ENCODE measurements around the gene NLRP9. TPM values are rescaled to one million over a fixed set of nuclear protein-coding genes. Genes with fewer than 3 reads are reported as not detected.

NLRP9 gene
- total and polyA plus RNA-seq, 10 donors: not detected

DNA sequence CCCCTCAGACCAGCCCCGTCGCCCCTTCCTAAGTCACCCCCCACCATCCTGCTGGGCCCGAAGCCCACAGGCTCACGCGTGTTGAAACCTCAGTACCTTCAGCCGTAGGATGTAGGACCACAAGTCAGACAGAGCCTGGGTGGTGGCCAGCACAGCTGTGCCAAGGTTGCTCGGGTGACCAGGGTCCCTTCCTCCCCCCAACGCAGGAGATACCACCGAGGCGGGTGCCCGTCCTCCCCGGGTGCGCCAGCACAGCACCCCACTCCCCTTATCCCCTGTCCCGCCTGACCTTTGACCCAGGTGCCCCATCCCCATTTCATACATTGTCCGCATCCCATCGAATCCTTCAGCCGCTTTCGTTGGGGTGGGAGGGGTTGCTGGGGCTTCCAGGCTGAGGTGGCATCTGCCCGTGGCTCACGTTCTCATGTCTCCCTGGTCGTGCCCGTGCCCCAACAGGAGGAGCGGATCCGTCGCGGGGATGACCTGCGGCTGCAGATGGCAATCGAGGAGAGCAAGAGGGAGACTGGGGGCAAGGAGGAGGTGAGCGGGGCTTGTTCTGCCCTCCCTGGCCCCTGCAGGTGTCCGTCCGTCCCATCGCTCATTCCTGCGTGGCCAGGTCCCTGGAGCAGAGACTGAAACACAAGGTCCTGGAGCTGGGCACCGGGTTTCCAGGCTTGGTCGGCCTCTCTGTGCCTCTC, 48.6 kb downstream of the NLRP9 start:
- Histone ChIP-seq H3K36me3 (peaks cover 2 to 100% (median 95%) of the 10 kb centered on the region in 6 donors), H3K27me3 (replicated peaks in 1 of 7) (no peaks in the 10 kb centered on the region), H3K27ac (no peak overlapping the region), H3K9me3 (no peaks in the 10 kb centered on the region), H3K4me1 (peaks cover 0 to 54% (median 25%) of the 10 kb centered on the region in 6 donors), H3K4me3 (no peak overlapping the region)
- peak; percentile 66 for DNase-seq
- 94 to 96% (median 95%) methylated on average over 35 of the region's 35 CpGs for WGBS, 5 donors
- intact Hi-C loops (cut with DNase I; ENCODE audit: low total_unique reads): no loop called here
- no peak for TF ChIP-seq POLR2A (IDR thresholded peaks at IDR 0.05)
- TF ChIP-seq, protein P1, sequence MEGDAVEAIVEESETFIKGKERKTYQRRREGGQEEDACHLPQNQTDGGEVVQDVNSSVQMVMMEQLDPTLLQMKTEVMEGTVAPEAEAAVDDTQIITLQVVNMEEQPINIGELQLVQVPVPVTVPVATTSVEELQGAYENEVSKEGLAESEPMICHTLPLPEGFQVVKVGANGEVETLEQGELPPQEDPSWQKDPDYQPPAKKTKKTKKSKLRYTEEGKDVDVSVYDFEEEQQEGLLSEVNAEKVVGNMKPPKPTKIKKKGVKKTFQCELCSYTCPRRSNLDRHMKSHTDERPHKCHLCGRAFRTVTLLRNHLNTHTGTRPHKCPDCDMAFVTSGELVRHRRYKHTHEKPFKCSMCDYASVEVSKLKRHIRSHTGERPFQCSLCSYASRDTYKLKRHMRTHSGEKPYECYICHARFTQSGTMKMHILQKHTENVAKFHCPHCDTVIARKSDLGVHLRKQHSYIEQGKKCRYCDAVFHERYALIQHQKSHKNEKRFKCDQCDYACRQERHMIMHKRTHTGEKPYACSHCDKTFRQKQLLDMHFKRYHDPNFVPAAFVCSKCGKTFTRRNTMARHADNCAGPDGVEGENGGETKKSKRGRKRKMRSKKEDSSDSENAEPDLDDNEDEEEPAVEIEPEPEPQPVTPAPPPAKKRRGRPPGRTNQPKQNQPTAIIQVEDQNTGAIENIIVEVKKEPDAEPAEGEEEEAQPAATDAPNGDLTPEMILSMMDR (IDR thresholded peaks at IDR 0.05 in 8 of 11, conservative IDR thresholded peaks at IDR 0.05 in 3 of 11): no peak
- no peak for TF ChIP-seq POLR2AphosphoS5 (IDR thresholded peaks at IDR 0.05)

DNA sequence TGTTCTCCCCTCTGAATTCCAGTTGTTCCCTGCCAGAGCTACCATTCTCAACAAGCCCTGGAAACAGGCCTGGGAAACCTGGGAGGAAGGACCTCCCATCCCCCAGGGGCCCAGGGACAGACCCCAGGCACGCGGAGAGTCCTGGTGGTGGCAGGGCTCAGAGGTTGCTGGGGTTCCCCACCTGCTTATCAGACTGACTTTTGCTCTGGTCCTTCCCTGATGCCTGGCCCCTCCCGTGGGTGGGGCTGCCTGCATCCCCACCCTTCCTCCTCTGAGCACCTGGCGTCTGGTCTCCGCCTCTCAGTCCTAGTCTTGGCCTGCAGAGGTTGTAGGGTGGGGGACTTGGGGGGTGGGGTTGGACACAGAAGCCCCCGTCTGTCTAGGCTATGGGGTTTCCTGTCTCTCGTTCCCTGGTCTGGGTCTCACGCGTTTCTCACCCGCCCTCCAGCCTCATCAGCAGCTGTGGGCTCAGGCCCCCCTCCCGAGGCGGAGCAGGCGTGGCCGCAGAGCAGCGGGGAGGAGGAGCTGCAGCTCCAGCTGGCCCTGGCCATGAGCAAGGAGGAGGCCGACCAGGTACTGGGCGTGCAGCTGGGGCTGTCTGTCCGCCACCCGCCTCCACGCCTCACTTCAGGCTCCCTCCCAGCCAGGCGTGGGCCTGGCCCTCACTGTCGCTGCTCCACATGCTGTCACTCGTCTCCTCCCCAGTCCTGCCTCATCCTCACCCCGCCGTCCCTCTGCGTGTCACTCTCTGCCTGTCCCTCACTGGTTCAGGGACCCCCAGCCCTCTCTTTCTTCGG, 49.6 kb downstream of the NLRP9 start:
- Histone ChIP-seq H3K27me3 (replicated peaks in 1 of 7) (no peaks in the 10 kb centered on the region), H3K36me3 (peaks cover 2 to 100% (median 94%) of the 10 kb centered on the region in 6 donors), H3K4me1 (peaks cover 0 to 64% (median 26%) of the 10 kb centered on the region in 6 donors), H3K9me3 (no peaks in the 10 kb centered on the region), H3K27ac (no peak overlapping the region), H3K4me3 (no peak overlapping the region)
- TF ChIP-seq, protein P1 (IDR thresholded peaks at IDR 0.05 in 8 of 11, conservative IDR thresholded peaks at IDR 0.05 in 3 of 11): no peak
- peak in 1 of 3 donors; percentile 37 for TF ChIP-seq POLR2AphosphoS5 (IDR thresholded peaks at IDR 0.05)
- DNase-seq: peak; percentile 65
- WGBS, 5 donors: 68 to 81% (median 74%) methylated on average over 25 to 27 of the region's 27 CpGs
- intact Hi-C loops (cut with DNase I; ENCODE audit: low total_unique reads): no loop called here

DNA sequence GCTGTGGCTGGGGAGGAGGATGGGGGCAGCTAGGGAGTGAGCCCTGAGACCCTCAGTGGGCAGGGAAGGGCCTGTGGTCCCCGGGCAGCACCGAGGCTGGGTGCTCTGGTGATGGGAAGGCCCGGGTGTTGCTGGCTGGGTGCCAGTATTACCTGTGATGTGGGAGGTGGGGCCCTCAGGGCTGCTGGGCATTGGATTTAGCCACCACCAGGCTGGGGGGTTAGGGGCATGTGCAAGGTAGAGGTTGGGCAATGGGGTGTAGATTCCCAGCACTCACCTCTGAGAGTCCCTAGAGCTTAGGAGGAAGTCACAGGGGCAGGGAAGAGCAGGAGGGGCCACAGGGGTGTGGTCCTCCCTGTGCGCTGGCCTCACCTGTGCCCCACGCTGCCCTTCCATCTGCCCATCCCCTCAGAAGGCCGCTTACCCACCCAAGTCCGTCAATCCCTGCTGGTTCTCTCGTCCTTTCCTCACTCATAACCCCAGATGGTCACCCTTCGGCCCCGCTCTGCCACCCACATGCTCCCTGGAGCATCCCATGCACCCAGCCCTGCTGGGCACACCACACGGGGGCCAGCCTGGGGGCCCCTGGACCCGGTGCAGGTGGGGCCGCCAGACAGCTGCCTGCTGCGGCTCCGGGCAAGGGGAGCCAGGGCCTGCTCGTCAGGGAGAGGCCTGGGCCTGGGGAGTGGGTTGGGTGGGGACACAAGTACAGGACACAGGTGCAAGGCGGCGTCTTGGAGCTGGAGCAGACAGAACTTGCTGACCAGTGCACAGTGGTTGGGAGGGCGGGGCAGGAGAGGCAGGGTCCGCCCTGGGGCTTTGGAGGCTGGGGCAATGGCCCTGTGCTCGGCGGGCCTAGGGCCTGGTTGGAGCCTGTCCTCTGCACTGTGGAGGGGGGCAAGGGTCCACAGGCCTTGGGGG, 50.7 kb downstream of the NLRP9 start:
- WGBS, 5 donors: 91 to 96% (median 92%) methylated on average over 19 to 22 of the region's 22 CpGs
- Histone ChIP-seq H3K4me3 (no peak overlapping the region), H3K27ac (no peak overlapping the region), H3K4me1 (peaks cover 0 to 70% (median 27%) of the 10 kb centered on the region in 6 donors), H3K9me3 (no peaks in the 10 kb centered on the region), H3K27me3 (replicated peaks in 1 of 7) (no peaks in the 10 kb centered on the region), H3K36me3 (peaks cover 0 to 100% (median 90%) of the 10 kb centered on the region in 6 donors)
- peak; percentile 67 for DNase-seq
- intact Hi-C loops (cut with DNase I; ENCODE audit: low total_unique reads): no loop called here
- TF ChIP-seq POLR2A (IDR thresholded peaks at IDR 0.05) (no peak), POLR2AphosphoS5 (IDR thresholded peaks at IDR 0.05) (peak in 1 of 3 donors; percentile 16)
- TF ChIP-seq, protein P1 (IDR thresholded peaks at IDR 0.05 in 8 of 11, conservative IDR thresholded peaks at IDR 0.05 in 3 of 11): no peak

All from spleen (tissue), 11 donors.